Stomach smooth muscle (tissue), 2 donors: ENCODE data around the gene CCDC178.

Experiments used
- H3K27ac ChIP-seq: one replicate; pipeline ENCODE4 v1.7.0; 2013; ENCODE audit warnings: mild to moderate bottlenecking, low read length, inconsistent platforms
- H3K27me3 ChIP-seq, 2 donors: one replicate each; pipeline ENCODE4 v1.7.0; 2013; ENCODE audit warnings: low read length in 2 of 2; ENCODE audit not compliant: insufficient read depth in 2 of 2, control insufficient read depth in 1 of 2
- H3K36me3 ChIP-seq, 2 donors: one replicate each; pipeline ENCODE4 v1.7.0; 2013; ENCODE audit warnings: low read length in 2 of 2; ENCODE audit not compliant: control insufficient read depth in 2 of 2, insufficient read depth in 2 of 2
- H3K4me1 ChIP-seq: one replicate; pipeline ENCODE4 v1.7.0; 2013; ENCODE audit warnings: low read length; ENCODE audit not compliant: control insufficient read depth, insufficient read depth
- H3K4me3 ChIP-seq, 2 donors: one replicate each; pipeline ENCODE4 v1.7.0; 2013; ENCODE audit warnings: low read length in 2 of 2
- H3K9ac ChIP-seq, 2 donors: one replicate each; pipeline ENCODE4 v1.7.0; 2013; ENCODE audit warnings: low read length in 2 of 2, mild to moderate bottlenecking in 1 of 2
- H3K9me3 ChIP-seq, 2 donors: one replicate each; pipeline ENCODE4 v1.7.0; 2013; ENCODE audit warnings: low read length in 2 of 2; ENCODE audit not compliant: control insufficient read depth in 2 of 2
- donor health status: healthy.
- donor health status: Pancreatic carcinoma.

The CCDC178 gene

GRCh38 chr18:32906506-32907310 lies 533.8 kb downstream of the CCDC178 start:
- H3K36me3 ChIP-seq, result no peaks in the 10 kb centered on the region
- H3K27ac ChIP-seq, result no peak overlapping the region
- no peaks in the 10 kb centered on the region for H3K9me3 ChIP-seq
- H3K9ac ChIP-seq, result no peak overlapping the region
- H3K4me3 ChIP-seq, result no peak overlapping the region
- no peaks in the 10 kb centered on the region for H3K27me3 ChIP-seq
- H3K4me1 ChIP-seq, result no peaks in the 10 kb centered on the region

GRCh38 chr18:32905651-32906050 lies 534.9 kb downstream of the CCDC178 start:
- Histone ChIP-seq H3K4me1 (no peaks in the 10 kb centered on the region), H3K27ac (no peak overlapping the region), H3K4me3 (no peak overlapping the region), H3K9ac (no peak overlapping the region), H3K36me3 (no peaks in the 10 kb centered on the region), H3K9me3 (no peaks in the 10 kb centered on the region), H3K27me3 (no peaks in the 10 kb centered on the region)

GRCh38 chr18:32902568-32903330 lies 537.8 kb downstream of the CCDC178 start:
- Histone ChIP-seq H3K9me3 (no peaks in the 10 kb centered on the region), H3K36me3 (no peaks in the 10 kb centered on the region), H3K4me1 (no peaks in the 10 kb centered on the region), H3K4me3 (no peak overlapping the region), H3K9ac (no peak overlapping the region), H3K27me3 (no peaks in the 10 kb centered on the region), H3K27ac (no peak overlapping the region)

DNA sequence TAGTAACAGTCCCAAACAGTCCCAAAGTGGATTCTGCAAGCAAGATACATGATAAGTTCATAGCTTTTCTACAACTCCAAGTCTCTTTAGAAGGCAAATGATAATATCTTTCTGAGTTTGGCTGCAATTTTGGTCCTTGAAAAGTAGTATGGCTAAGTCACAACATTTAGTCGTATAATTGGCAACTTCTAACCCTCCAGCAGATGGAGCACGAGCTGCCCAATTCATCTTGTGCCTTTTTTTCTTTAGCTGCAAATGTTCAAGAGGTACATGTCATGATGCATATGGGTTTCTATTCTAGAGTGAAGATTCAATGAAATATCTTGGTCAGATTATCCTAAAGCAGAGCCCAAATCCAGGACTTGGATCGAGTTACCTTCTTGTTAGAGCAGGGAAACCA lies 540.7 kb downstream of the CCDC178 start:
- Histone ChIP-seq H3K4me3 (no peak overlapping the region), H3K4me1 (no peaks in the 10 kb centered on the region), H3K9ac (no peak overlapping the region), H3K27ac (no peak overlapping the region), H3K36me3 (no peaks in the 10 kb centered on the region), H3K9me3 (no peaks in the 10 kb centered on the region), H3K27me3 (no peaks in the 10 kb centered on the region)

GRCh38 chr18:32896776-32897547 lies 543.6 kb downstream of the CCDC178 start:
- Histone ChIP-seq H3K4me1 (no peaks in the 10 kb centered on the region), H3K36me3 (no peaks in the 10 kb centered on the region), H3K4me3 (no peak overlapping the region), H3K27me3 (no peaks in the 10 kb centered on the region), H3K27ac (no peak overlapping the region), H3K9me3 (no peaks in the 10 kb centered on the region), H3K9ac (no peak overlapping the region)

DNA sequence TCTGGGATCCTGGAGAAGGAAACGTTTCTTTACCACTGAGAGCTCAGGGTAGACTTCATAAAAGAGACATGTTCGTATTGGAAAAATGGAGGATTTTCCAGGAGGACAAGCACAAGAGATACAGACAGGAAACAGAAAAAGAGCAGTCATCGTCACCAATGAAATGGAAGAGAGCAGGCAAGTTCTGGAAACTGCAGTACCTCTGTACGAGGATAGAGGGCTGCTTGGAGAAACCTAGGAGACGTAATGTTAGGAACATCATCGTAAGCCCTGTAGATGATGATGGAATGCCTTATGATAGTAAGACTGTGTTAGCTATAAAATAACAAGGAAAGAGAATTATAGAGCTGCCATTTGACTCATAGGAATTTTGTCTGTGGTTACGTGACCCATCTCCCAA lies 546.6 kb downstream of the CCDC178 start:
- Histone ChIP-seq H3K4me3 (no peak overlapping the region), H3K4me1 (no peaks in the 10 kb centered on the region), H3K27me3 (no peaks in the 10 kb centered on the region), H3K36me3 (no peaks in the 10 kb centered on the region), H3K9ac (no peak overlapping the region), H3K9me3 (no peaks in the 10 kb centered on the region), H3K27ac (no peak overlapping the region)

GRCh38 chr18:32891797-32892196 lies 548.7 kb downstream of the CCDC178 start:
- Histone ChIP-seq H3K4me3 (no peak overlapping the region), H3K4me1 (no peaks in the 10 kb centered on the region), H3K9me3 (no peaks in the 10 kb centered on the region), H3K9ac (no peak overlapping the region), H3K36me3 (no peaks in the 10 kb centered on the region), H3K27me3 (no peaks in the 10 kb centered on the region), H3K27ac (no peak overlapping the region)

GRCh38 chr18:32891130-32891529 lies 549.4 kb downstream of the CCDC178 start:
- Histone ChIP-seq H3K36me3 (no peaks in the 10 kb centered on the region), H3K27ac (no peak overlapping the region)

DNA sequence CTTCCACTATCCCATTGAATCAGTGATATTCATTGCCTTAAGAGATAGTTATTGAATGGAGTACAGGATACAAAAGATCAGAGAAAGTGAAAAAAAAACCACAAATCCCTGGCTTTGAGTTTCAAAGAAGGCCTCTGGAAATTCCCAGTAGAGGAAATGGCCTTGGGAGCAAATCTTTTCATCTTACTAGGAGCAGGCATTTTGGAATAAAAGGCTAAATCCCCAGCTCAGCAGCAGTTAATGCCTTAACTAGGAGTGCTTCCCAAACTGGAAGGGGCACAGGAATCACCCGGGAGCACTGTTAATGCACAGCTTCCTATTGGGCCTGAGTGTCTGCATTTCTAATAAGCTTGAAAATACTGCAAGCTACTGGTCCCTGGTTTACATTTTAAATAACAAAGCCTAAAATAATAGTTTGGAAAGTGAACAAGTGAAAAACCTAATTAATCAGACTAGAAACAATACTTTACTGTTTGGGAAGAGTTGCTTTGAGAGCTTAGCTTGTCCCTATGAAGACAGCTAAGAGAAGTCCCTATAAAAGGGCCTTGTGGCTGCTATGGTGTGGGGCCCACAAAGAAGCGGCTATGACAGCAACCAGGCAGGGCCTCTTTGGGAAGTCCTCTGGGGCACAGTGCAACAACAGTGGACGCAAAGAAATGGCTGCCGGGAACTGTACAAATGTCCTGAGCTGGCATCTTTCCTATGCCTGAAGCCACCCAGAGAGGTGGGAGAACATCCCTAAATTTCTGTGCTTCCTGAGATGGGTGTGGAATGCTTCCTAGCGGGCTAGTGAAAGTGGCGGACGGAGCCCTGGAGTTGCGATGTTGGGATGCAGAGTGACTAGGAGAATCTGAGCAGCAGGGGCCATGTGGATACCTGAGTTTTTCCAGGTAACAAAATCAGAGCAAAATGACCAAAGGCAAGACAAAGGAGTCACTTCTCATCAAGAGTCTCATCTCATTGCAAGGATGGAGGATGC lies 550.6 kb downstream of the CCDC178 start:
- Histone ChIP-seq H3K27me3 (no peaks in the 10 kb centered on the region), H3K9me3 (no peaks in the 10 kb centered on the region), H3K9ac (no peak overlapping the region), H3K36me3 (no peaks in the 10 kb centered on the region), H3K4me1 (no peaks in the 10 kb centered on the region), H3K27ac (no peak overlapping the region), H3K4me3 (no peak overlapping the region)

More at GRCh38 chr18:32891130-32891529, 549.4 kb downstream of the CCDC178 start:
- Histone ChIP-seq H3K9ac (no peak overlapping the region), H3K4me3 (no peak overlapping the region), H3K27me3 (no peaks in the 10 kb centered on the region), H3K9me3 (no peaks in the 10 kb centered on the region), H3K4me1 (no peaks in the 10 kb centered on the region)

DNA sequence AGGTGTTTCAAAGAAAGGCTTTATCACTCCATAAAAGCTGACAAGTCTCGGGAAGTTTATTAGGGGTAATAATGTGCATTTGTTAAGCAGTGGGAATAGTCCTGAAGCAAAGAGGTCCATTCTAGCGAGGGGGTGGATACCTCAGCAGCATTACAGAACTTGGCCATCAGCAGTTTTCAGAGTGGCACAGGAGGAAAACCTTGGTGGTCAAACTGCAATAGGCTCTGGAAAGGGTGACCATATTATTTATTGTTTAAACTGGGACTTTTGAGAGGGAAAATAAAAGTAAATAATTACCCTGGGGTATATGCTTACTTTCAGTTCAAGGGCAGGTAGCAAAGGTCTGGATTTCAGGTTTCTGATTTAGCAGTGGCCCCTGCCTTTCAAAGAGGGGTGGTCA lies 552.2 kb downstream of the CCDC178 start:
- no peak overlapping the region for H3K4me3 ChIP-seq
- H3K9me3 ChIP-seq, result no peaks in the 10 kb centered on the region
- no peaks in the 10 kb centered on the region for H3K36me3 ChIP-seq
- H3K4me1 ChIP-seq, result no peaks in the 10 kb centered on the region
- no peaks in the 10 kb centered on the region for H3K27me3 ChIP-seq
- no peak overlapping the region for H3K27ac ChIP-seq
- H3K9ac ChIP-seq, result no peak overlapping the region
